Large intestine (tissue), 3 donors: ENCODE results near the gene TECTA. TPM values are rescaled to one million over a fixed set of nuclear protein-coding genes. Genes with fewer than 3 reads are reported as not detected.
"Not testable (repeated sequence)": the region's sequence is repeated elsewhere in the genome, so short reads cannot be mapped to it uniquely, and the experiment has no call there.

Experiments used
- DNase-seq, 2 donors: peaks; one replicate each; pipeline versions ENCODE4 v3.0.0 to v3.0.0-alpha.2; 2013
- H3K27ac ChIP-seq: one replicate; pipeline ENCODE4 v1.5.1; 2013; ENCODE audit warnings: low read length
- H3K27me3 ChIP-seq: 2 replicates; pipeline ENCODE4 v1.6.1; 2013; ENCODE audit warnings: low read length; ENCODE audit not compliant: control insufficient read depth, insufficient read depth
- H3K36me3 ChIP-seq: 2 replicates; pipeline ENCODE4 v1.6.1; 2013; ENCODE audit warnings: low read length; ENCODE audit not compliant: control insufficient read depth, insufficient read depth
- H3K4me1 ChIP-seq: one replicate; pipeline ENCODE4 v1.6.1; 2013; ENCODE audit warnings: low read length; ENCODE audit not compliant: control insufficient read depth, insufficient read depth
- H3K4me3 ChIP-seq: one replicate; pipeline ENCODE4 v1.5.1; 2013; ENCODE audit warnings: low read length
- H3K9me3 ChIP-seq: one replicate; pipeline ENCODE4 v1.6.1; 2013; ENCODE audit warnings: mild to moderate bottlenecking, low read depth, low read length, moderate library complexity; ENCODE audit not compliant: control insufficient read depth
- WGBS: methylation state at CpG from one replicate; pipeline ENCODE4 v1.1.5; 2013; ENCODE audit warnings: low lambda C conversion rate; ENCODE audit not compliant: insufficient coverage; 5-methylcytosine and 5-hydroxymethylcytosine counted together
- polyA plus RNA-seq: library from polyadenylated mRNA; unstranded; fragments of 120-200 nt; gene quantifications from one replicate; pipeline ENCODE4 v1.2.1, GENCODE V29; 2013

The TECTA gene
- polyA plus RNA-seq, 1 donor, result 1.2 TPM

- Histone ChIP-seq H3K27me3 (no peaks in the 10 kb centered on the region), H3K9me3 (no peaks in the 10 kb centered on the region), H3K27ac (no peak overlapping the region), H3K4me3 (no peak overlapping the region), H3K36me3 (no peaks in the 10 kb centered on the region), H3K4me1 (peaks cover 19% of the 10 kb centered on the region)
- no peak for DNase-seq
- no CpG with 5 or more reads among the region's 5 CpGs for WGBS
Measured at GRCh38 chr11:121229495-121230215, 128.6 kb downstream of the TECTA start.

- WGBS, result 88% methylated on average over 4 of the region's 8 CpGs
- peak; percentile 91 to 95 for DNase-seq
- peak overlapping the region; percentile 74 for H3K27ac ChIP-seq
- no peaks in the 10 kb centered on the region for H3K36me3 ChIP-seq
- H3K9me3 ChIP-seq, result no peaks in the 10 kb centered on the region
- H3K4me1 ChIP-seq, result peaks cover 14% of the 10 kb centered on the region
- H3K4me3 ChIP-seq, result no peak overlapping the region
- H3K27me3 ChIP-seq, result no peaks in the 10 kb centered on the region
Measured at GRCh38 chr11:121231576-121232278, 130.7 kb downstream of the TECTA start.

- H3K4me3 ChIP-seq, result no peak overlapping the region
- H3K9me3 ChIP-seq, result no peaks in the 10 kb centered on the region
- H3K27ac ChIP-seq, result no peak overlapping the region
- H3K36me3 ChIP-seq, result no peaks in the 10 kb centered on the region
- no peaks in the 10 kb centered on the region for H3K27me3 ChIP-seq
- no CpG with 5 or more reads among the region's 3 CpGs for WGBS
- peaks cover 14% of the 10 kb centered on the region for H3K4me1 ChIP-seq
- DNase-seq, result no peak
Measured at GRCh38 chr11:121235057-121235456, 134.0 kb downstream of the TECTA start.

- 33% methylated on average over 1 of the region's 15 CpGs for WGBS
- Histone ChIP-seq H3K27me3 (no peaks in the 10 kb centered on the region), H3K36me3 (no peaks in the 10 kb centered on the region), H3K4me1 (peaks cover 3% of the 10 kb centered on the region), H3K27ac (no peak overlapping the region), H3K4me3 (no peak overlapping the region), H3K9me3 (no peaks in the 10 kb centered on the region)
- peak in 1 of 2 donors; percentile 58 for DNase-seq
Measured at GRCh38 chr11:121236115-121237001, 135.3 kb downstream of the TECTA start.

GRCh38 chr11:121237247-121237646 is 136.2 kb downstream of the TECTA start:
- not testable (repeated sequence) for DNase-seq, H3K27me3 ChIP-seq, H3K4me3 ChIP-seq, H3K4me1 ChIP-seq, H3K9me3 ChIP-seq, H3K27ac ChIP-seq, H3K36me3 ChIP-seq
- WGBS, result 95% methylated on average over 2 of the region's 6 CpGs

GRCh38 chr11:121237686-121238658 is 136.9 kb downstream of the TECTA start:
- no peak for DNase-seq
- H3K4me1 ChIP-seq, result no peaks in the 10 kb centered on the region
- no peaks in the 10 kb centered on the region for H3K27me3 ChIP-seq
- H3K9me3 ChIP-seq, result no peaks in the 10 kb centered on the region
- H3K36me3 ChIP-seq, result no peaks in the 10 kb centered on the region
- H3K27ac ChIP-seq, result no peak overlapping the region
- no CpG with 5 or more reads among the region's 12 CpGs for WGBS
- no peak overlapping the region for H3K4me3 ChIP-seq

GRCh38 chr11:121238956-121239355 is 137.9 kb downstream of the TECTA start:
- Histone ChIP-seq H3K9me3 (no peaks in the 10 kb centered on the region), H3K4me1 (no peaks in the 10 kb centered on the region), H3K27ac (no peak overlapping the region), H3K27me3 (no peaks in the 10 kb centered on the region), H3K36me3 (no peaks in the 10 kb centered on the region), H3K4me3 (no peak overlapping the region)
- no peak for DNase-seq

GRCh38 chr11:121240001-121240400 is 139.0 kb downstream of the TECTA start:
- H3K9me3 ChIP-seq, H3K27me3 ChIP-seq, H3K4me1 ChIP-seq, H3K27ac ChIP-seq, H3K4me3 ChIP-seq, DNase-seq, H3K36me3 ChIP-seq: not testable (repeated sequence)
- WGBS, result 100% methylated on average over 1 of the region's 5 CpGs

- Histone ChIP-seq H3K36me3 (no peaks in the 10 kb centered on the region), H3K4me3 (no peak overlapping the region), H3K9me3 (no peaks in the 10 kb centered on the region), H3K27me3 (no peaks in the 10 kb centered on the region), H3K4me1 (no peaks in the 10 kb centered on the region), H3K27ac (no peak overlapping the region)
- WGBS, result 60% methylated on average over 1 of the region's 9 CpGs
- no peak for DNase-seq
Measured at GRCh38 chr11:121240650-121241303, 139.7 kb downstream of the TECTA start.
